Activated naive CD4-positive, alpha-beta T cell treated with anti-CD3 and anti-CD28 coated beads, Interleukin-2, amount 50 U/mL, for 16 hours (primary cell): ENCODE data around the gene SHKBP1.
"Not testable (repeated sequence)": the region's sequence is repeated elsewhere in the genome, so short reads cannot be mapped to it uniquely, and the experiment has no call there.

ENCODE experiments used
- DNase-seq: peaks from one replicate; pipeline ENCODE4 v3.0.0-alpha.2; 2020

Gene SHKBP1

GRCh38 chr19:40576585-40577451 lies at the start of gene SHKBP1:
TSS of gene SHKBP1 (plus strand) at chr19:40576873. CDS start at chr19:40576900, 27 bp downstream.
- peak; percentile 94 for DNase-seq

GRCh38 chr19:40528078-40528477 lies 48.6 kb upstream of the SHKBP1 start:
- DNase-seq, result no peak

GRCh38 chr19:40528533-40529092 lies 48.1 kb upstream of the SHKBP1 start:
- DNase-seq, result no peak

- DNase-seq, result peak; percentile 84
These were observed 47.3 kb upstream of the SHKBP1 start for GRCh38 chr19:40529093-40529954.

GRCh38 chr19:40530091-40530901 lies 46.4 kb upstream of the SHKBP1 start:
- peak; percentile 33 for DNase-seq

GRCh38 chr19:40533508-40533907 lies 43.2 kb upstream of the SHKBP1 start:
- DNase-seq, result no peak

- DNase-seq, result no peak
These were observed 42.5 kb upstream of the SHKBP1 start for GRCh38 chr19:40534148-40534547.

- no peak for DNase-seq
These were observed 37.6 kb upstream of the SHKBP1 start for GRCh38 chr19:40539070-40539469.

- DNase-seq, result no peak
These were observed 34.3 kb upstream of the SHKBP1 start for GRCh38 chr19:40542202-40542859.

- DNase-seq, result no peak
These were observed 33.6 kb upstream of the SHKBP1 start for GRCh38 chr19:40543029-40543597.

GRCh38 chr19:40546153-40546841 lies 30.4 kb upstream of the SHKBP1 start:
- DNase-seq, result not testable (repeated sequence)

- not testable (repeated sequence) for DNase-seq
These were observed 29.5 kb upstream of the SHKBP1 start for GRCh38 chr19:40547190-40547589.

- no peak for DNase-seq
These were observed 28.8 kb upstream of the SHKBP1 start for GRCh38 chr19:40547836-40548235.

GRCh38 chr19:40549007-40549708 lies 27.5 kb upstream of the SHKBP1 start:
- DNase-seq, result peak; percentile 83

- no peak for DNase-seq
These were observed 25.7 kb upstream of the SHKBP1 start for GRCh38 chr19:40550951-40551350.

GRCh38 chr19:40552848-40553247 lies 23.8 kb upstream of the SHKBP1 start:
- no peak for DNase-seq

- no peak for DNase-seq
These were observed 22.5 kb upstream of the SHKBP1 start for GRCh38 chr19:40553885-40554857.

- no peak for DNase-seq
These were observed 20.5 kb upstream of the SHKBP1 start for GRCh38 chr19:40555978-40556689.
